H1 (cell line): ENCODE data around the gene GATC.

Experiments
- CTCF ChIP-seq, 3 experiments: IDR thresholded peaks; 1 replicate in 2 of 3; 2 replicates in 1 of 3; pipeline versions ENCODE4 v1.5.1 to v1.6.1; 2011; ENCODE audit warnings: low read length in 3 of 3, mild to moderate bottlenecking in 3 of 3, inconsistent platforms in 2 of 3, low read depth in 1 of 3, moderate library complexity in 1 of 3; ENCODE audit not compliant: insufficient read depth in 1 of 3; ENCODE audit errors: control extremely low read depth in 1 of 3
- POLR2A ChIP-seq, 2 experiments: IDR thresholded peaks; 1 replicate in 1 of 2; 2 replicates in 1 of 2; pipeline ENCODE4 v1.6.1; 2011; ENCODE audit warnings: low read depth in 2 of 2, low read length in 2 of 2, mild to moderate bottlenecking in 2 of 2; ENCODE audit errors: control extremely low read depth in 1 of 2
- ZNF274 ChIP-seq: IDR thresholded peaks from 2 replicates; pipeline ENCODE4 v1.7.0; 2012; ENCODE audit warnings: low read length, borderline replicate concordance; ENCODE audit errors: extremely low read depth

- TF ChIP-seq CTCF (IDR thresholded peaks at IDR 0.05; ENCODE audit: control extremely low read depth in 1 of 3, insufficient read depth in 1 of 3, low read depth in 1 of 3, low read length in 3 of 3) (no peak), POLR2A (IDR thresholded peaks at IDR 0.05; ENCODE audit: control extremely low read depth in 1 of 2, low read depth in 2 of 2, low read length in 2 of 2) (no peak), ZNF274 (no peak)
Observed at GRCh38 chr12:120399531-120399930, 46.7 kb upstream of the GATC start.
